Esophagus muscularis mucosa (tissue), 4 donors: ENCODE results near the gene AKAP8. TPM values are rescaled to one million over a fixed set of nuclear protein-coding genes. Genes with fewer than 3 reads are reported as not detected.
"Not testable (repeated sequence)": the region's sequence is repeated elsewhere in the genome, so short reads cannot be mapped to it uniquely, and the experiment has no call there.

Experiments used
- DNase-seq: peaks from one replicate; pipeline ENCODE4 v3.0.0-alpha.2; 2017; ENCODE audit errors: extremely low spot score
- H3K27ac ChIP-seq, 4 donors: fragments of 200-600 bp; sonication (generic); replicated peaks in 1 of 4; 1 replicate in 3 of 4; 2 replicates in 1 of 4; pipeline ENCODE4 v1.5.1; 2016 to 2019; ENCODE audit warnings: mild to moderate bottlenecking in 1 of 4
- H3K27me3 ChIP-seq, 4 donors: fragments of 200-600 bp; sonication (generic); one replicate each; pipeline versions ENCODE4 v1.5.1 to v1.6.0; 2016 to 2019
- H3K36me3 ChIP-seq, 4 donors: fragments of 200-600 bp; sonication (generic); one replicate each; pipeline ENCODE4 v1.5.1; 2016 to 2019
- H3K4me1 ChIP-seq, 4 donors: fragments of 200-600 bp; sonication (generic); one replicate each; pipeline ENCODE4 v1.5.1; 2016 to 2019
- H3K4me3 ChIP-seq, 4 donors: fragments of 200-600 bp; sonication (generic); 1 replicate in 2 of 4; 2 replicates in 2 of 4; pipeline ENCODE4 v1.5.1; 2016 to 2019; ENCODE audit warnings: mild to moderate bottlenecking in 4 of 4, moderate library complexity in 1 of 4
- H3K9me3 ChIP-seq, 4 donors: fragments of 200-600 bp; sonication (generic); 1 replicate in 3 of 4; 2 replicates in 1 of 4; pipeline ENCODE4 v1.5.1; 2016 to 2019
- EP300 ChIP-seq: sonication (generic); formaldehyde crosslinking; IDR thresholded peaks from one replicate; pipeline ENCODE4 v1.6.1; 2017; ENCODE audit warnings: antibody characterized with exemption
- POLR2A ChIP-seq: fragments of 450-650 bp; IDR thresholded peaks from one replicate; pipeline ENCODE4 v1.6.1; 2017; ENCODE audit warnings: antibody characterized with exemption, moderate library complexity, mild to moderate bottlenecking, low read depth
- POLR2AphosphoS5 ChIP-seq, 2 donors: sonication (generic); formaldehyde crosslinking; IDR thresholded peaks; one replicate each; pipeline ENCODE4 v1.6.1; 2017; ENCODE audit warnings: antibody characterized with exemption in 2 of 2
- WGBS: methylation state at CpG from one replicate; pipeline ENCODE4 v1.1.5; 2018; 5-methylcytosine and 5-hydroxymethylcytosine counted together
- intact Hi-C: fragments of 100-400 bp; cut with DNase I; formaldehyde crosslinking; loops from one replicate; pipeline ENCODE4 v1.15.1; 2023
- total RNA-seq, 4 donors: library from RNA; depleted of rRNA; stranded (reverse); fragments of >200 nt; gene quantifications; one replicate each; pipeline versions ENCODE4 v1.1.0 to v1.2.1, GENCODE V29; 2016
- TF ChIP-seq, protein P1 (sequence below), 3 experiments: fragments of 200-600 bp in 2 of 3; fragments of 450-650 bp in 1 of 3; sonication (generic) in 2 of 3; IDR thresholded peaks; one replicate each; pipeline ENCODE4 v1.5.1; 2017 to 2019; ENCODE audit warnings: antibody characterized with exemption in 3 of 3, mild to moderate bottlenecking in 2 of 3, moderate library complexity in 1 of 3

AKAP8 gene
- total RNA-seq, 4 donors from 2014 or later: 25.2 to 34.3 (median 29.6) TPM

GRCh38 chr19:15340086-15340485, 39.5 kb downstream of the AKAP8 start:
- 90% methylated on average over 4 of the region's 4 CpGs for WGBS
- TF ChIP-seq POLR2AphosphoS5 (IDR thresholded peaks at IDR 0.05) (no peak), EP300 (no peak), POLR2A (no peak)
- TF ChIP-seq, protein P1, sequence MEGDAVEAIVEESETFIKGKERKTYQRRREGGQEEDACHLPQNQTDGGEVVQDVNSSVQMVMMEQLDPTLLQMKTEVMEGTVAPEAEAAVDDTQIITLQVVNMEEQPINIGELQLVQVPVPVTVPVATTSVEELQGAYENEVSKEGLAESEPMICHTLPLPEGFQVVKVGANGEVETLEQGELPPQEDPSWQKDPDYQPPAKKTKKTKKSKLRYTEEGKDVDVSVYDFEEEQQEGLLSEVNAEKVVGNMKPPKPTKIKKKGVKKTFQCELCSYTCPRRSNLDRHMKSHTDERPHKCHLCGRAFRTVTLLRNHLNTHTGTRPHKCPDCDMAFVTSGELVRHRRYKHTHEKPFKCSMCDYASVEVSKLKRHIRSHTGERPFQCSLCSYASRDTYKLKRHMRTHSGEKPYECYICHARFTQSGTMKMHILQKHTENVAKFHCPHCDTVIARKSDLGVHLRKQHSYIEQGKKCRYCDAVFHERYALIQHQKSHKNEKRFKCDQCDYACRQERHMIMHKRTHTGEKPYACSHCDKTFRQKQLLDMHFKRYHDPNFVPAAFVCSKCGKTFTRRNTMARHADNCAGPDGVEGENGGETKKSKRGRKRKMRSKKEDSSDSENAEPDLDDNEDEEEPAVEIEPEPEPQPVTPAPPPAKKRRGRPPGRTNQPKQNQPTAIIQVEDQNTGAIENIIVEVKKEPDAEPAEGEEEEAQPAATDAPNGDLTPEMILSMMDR (IDR thresholded peaks at IDR 0.05): no peak
- intact Hi-C loops: no loop called here

GRCh38 chr19:15337202-15337601, 42.4 kb downstream of the AKAP8 start:
- WGBS: 61% methylated on average over 8 of the region's 8 CpGs
- Histone ChIP-seq H3K27me3 (no peaks in the 10 kb centered on the region), H3K36me3 (peaks cover 0 to 3% (median 0%) of the 10 kb centered on the region in 4 donors), H3K27ac (no peak overlapping the region), H3K4me3 (no peak overlapping the region), H3K4me1 (peaks cover 12 to 27% (median 17%) of the 10 kb centered on the region in 4 donors), H3K9me3 (no peaks in the 10 kb centered on the region)
- no peak for TF ChIP-seq POLR2A
- TF ChIP-seq EP300: no peak
- TF ChIP-seq POLR2AphosphoS5 (IDR thresholded peaks at IDR 0.05): no peak
- TF ChIP-seq, protein P1 (IDR thresholded peaks at IDR 0.05): no peak
- DNase-seq: no peak
- intact Hi-C loops: no loop called here

More at GRCh38 chr19:15340086-15340485, 39.5 kb downstream of the AKAP8 start:
- H3K4me1 ChIP-seq: peaks cover 0 to 19% (median 2%) of the 10 kb centered on the region in 4 donors
- H3K36me3 ChIP-seq: peaks cover 0 to 18% (median 5%) of the 10 kb centered on the region in 4 donors
- H3K27ac ChIP-seq: no peak overlapping the region
- no peak overlapping the region for H3K4me3 ChIP-seq
- no peaks in the 10 kb centered on the region for H3K9me3 ChIP-seq
- DNase-seq: no peak
- no peaks in the 10 kb centered on the region for H3K27me3 ChIP-seq

- not testable (repeated sequence) for H3K27me3 ChIP-seq, H3K27ac ChIP-seq
Measured at GRCh38 chr19:15335992-15336391, 43.6 kb downstream of the AKAP8 start.

GRCh38 chr19:15332311-15332996, 47.1 kb downstream of the AKAP8 start, which contains the start of gene BRD4:
TSS of gene BRD4 (minus strand) at chr19:15332539. CDS start at chr19:15273099, 59,440 bp downstream.
- Histone ChIP-seq H3K4me3 (peak within 1 kb of the TSS; percentile 92 to 99 (median 94)), H3K4me1 (peaks cover 47 to 56% (median 54%) of the 10 kb centered on the region in 4 donors), H3K9me3 (no peaks in the 10 kb centered on the region), H3K27me3 (no peaks in the 10 kb centered on the region), H3K27ac (peak within 1 kb of the TSS; percentile 87 to 96 (median 94)), H3K36me3 (peaks cover 0 to under 1% (median 0%) of the 10 kb centered on the region in 4 donors)
- TF ChIP-seq EP300 (no peak), POLR2A (no peak), POLR2AphosphoS5 (IDR thresholded peaks at IDR 0.05) (peak in 1 of 2 donors; percentile 69)
- TF ChIP-seq, protein P1 (IDR thresholded peaks at IDR 0.05): no peak
- intact Hi-C loops: no loop called here
- 9% methylated on average over 17 of the region's 81 CpGs for WGBS
- DNase-seq: no peak

More at GRCh38 chr19:15335992-15336391, 43.6 kb downstream of the AKAP8 start:
- H3K4me1 ChIP-seq: peaks cover 12 to 27% (median 19%) of the 10 kb centered on the region in 4 donors
- H3K36me3 ChIP-seq, DNase-seq, H3K4me3 ChIP-seq, H3K9me3 ChIP-seq, intact Hi-C loops: not testable (repeated sequence)
- 82% methylated on average over 7 of the region's 7 CpGs for WGBS

GRCh38 chr19:15331419-15332310, 47.9 kb downstream of the AKAP8 start:
- H3K36me3 ChIP-seq: no peaks in the 10 kb centered on the region
- peak overlapping the region; percentile 92 to 99 (median 94) for H3K4me3 ChIP-seq
- TF ChIP-seq POLR2AphosphoS5 (IDR thresholded peaks at IDR 0.05): no peak
- TF ChIP-seq, protein P1 (IDR thresholded peaks at IDR 0.05): no peak
- no peak for TF ChIP-seq POLR2A
- peaks cover 55 to 63% (median 57%) of the 10 kb centered on the region in 4 donors for H3K4me1 ChIP-seq
- no peaks in the 10 kb centered on the region for H3K9me3 ChIP-seq
- 0% methylated on average over 9 of the region's 122 CpGs for WGBS
- H3K27ac ChIP-seq: peak overlapping the region; percentile 87 to 96 (median 94)
- intact Hi-C loops: loop anchor here (2.0 kb wide), 1 partner anchor 67 kb away; no protein-coding TSS in a partner anchor
- no peak for DNase-seq
- H3K27me3 ChIP-seq: no peaks in the 10 kb centered on the region
